IMR-90 (cell line): ENCODE measurements around the gene D2HGDH. TPM values are rescaled to one million over a fixed set of nuclear protein-coding genes. Genes with fewer than 3 reads are reported as not detected.

Experiments used
- ATAC-seq: fragments of 200-7000 bp; cut with Tn5 transposase; 2 replicates; pipeline ENCODE4 v1.9.1; 2020; ENCODE audit warnings: low read depth, mild to moderate bottlenecking, moderate library complexity
- BruUV-seq: library from RNA; stranded (reverse); fragments of 400-500 nt; replicated peaks from 2 replicates; lab custom pipeline; 2021; lab: Mats Ljungman, UMichigan
- CTCF ChIA-PET: fragments of 300-600 bp; formaldehyde crosslinking; extraction: SDS; loops from one replicate; lab custom pipeline; 2021; ENCODE audit warnings: antibody characterized with exemption; lab: Yijun Ruan, JAX
- POLR2A ChIA-PET: fragments of 300-600 bp; sonication (Branson Sonifier 250); formaldehyde crosslinking; loops from one replicate; lab custom pipeline; 2022; ENCODE audit warnings: antibody characterized with exemption; ENCODE audit not compliant: unreplicated experiment; lab: Charles Lee
- DNase-seq: peaks from one replicate; pipeline ENCODE4 v3.0.0; 2013
- H2AFZ ChIP-seq: replicated peaks from 2 replicates; pipeline ENCODE3; 2013; ENCODE audit warnings: low read length, mild to moderate bottlenecking; ENCODE audit not compliant: poor library complexity
- H2AK5ac ChIP-seq: 2 replicates; pipeline ENCODE4 v1.6.1; 2013; ENCODE audit warnings: low read depth, low read length, inconsistent platforms
- H2AK9ac ChIP-seq: replicated peaks from 2 replicates; pipeline ENCODE3; 2013; ENCODE audit warnings: mild to moderate bottlenecking, low read depth, low read length, moderate library complexity; ENCODE audit not compliant: poor library complexity
- H2BK120ac ChIP-seq: 2 replicates; pipeline ENCODE4 v1.6.1; 2013; ENCODE audit warnings: low read depth, low read length, inconsistent platforms
- H2BK15ac ChIP-seq: 3 replicates; pipeline ENCODE4 v1.6.1; 2013; ENCODE audit warnings: low read depth, low read length, inconsistent platforms
- H2BK20ac ChIP-seq: 2 replicates; pipeline ENCODE4 v1.6.1; 2013; ENCODE audit warnings: low read depth, mild to moderate bottlenecking, inconsistent platforms, low read length, moderate library complexity
- H2BK5ac ChIP-seq: 2 replicates; pipeline ENCODE4 v1.6.1; 2013; ENCODE audit warnings: mild to moderate bottlenecking, low read depth, low read length, inconsistent platforms; ENCODE audit not compliant: poor library complexity, severe bottlenecking
- H3K14ac ChIP-seq: replicated peaks from 2 replicates; pipeline ENCODE4 v1.6.1; 2013; ENCODE audit warnings: low read depth, low read length, inconsistent platforms
- H3K18ac ChIP-seq: 2 replicates; pipeline ENCODE4 v1.6.1; 2013; ENCODE audit warnings: low read depth, low read length, control low read depth
- H3K23ac ChIP-seq: 2 replicates; pipeline ENCODE4 v1.6.1; 2013; ENCODE audit warnings: low read depth, low read length, inconsistent platforms
- H3K27ac ChIP-seq: 2 replicates; pipeline ENCODE4 v1.5.1; 2013; ENCODE audit warnings: mild to moderate bottlenecking, control low read depth, low read length; ENCODE audit not compliant: insufficient read depth
- H3K27me3 ChIP-seq: 2 replicates; pipeline ENCODE4 v1.6.1; 2013; ENCODE audit warnings: low read length; ENCODE audit not compliant: control insufficient read depth, insufficient read depth
- H3K36me3 ChIP-seq: 2 replicates; pipeline ENCODE4 v1.6.1; 2013; ENCODE audit warnings: low read length, mixed read lengths; ENCODE audit not compliant: control insufficient read depth, insufficient read depth
- H3K4ac ChIP-seq: 2 replicates; pipeline ENCODE4 v1.6.1; 2013; ENCODE audit warnings: low read depth, low read length, inconsistent platforms
- H3K4me1 ChIP-seq: 2 replicates; pipeline ENCODE4 v1.6.1; 2013; ENCODE audit warnings: low read length, mixed read lengths; ENCODE audit not compliant: control insufficient read depth, insufficient read depth
- H3K4me2 ChIP-seq: 2 replicates; pipeline ENCODE4 v1.6.1; 2013; ENCODE audit warnings: low read depth, mild to moderate bottlenecking, control low read depth, low read length, moderate library complexity
- H3K4me3 ChIP-seq: 2 replicates; pipeline ENCODE4 v1.5.1; 2013; ENCODE audit warnings: low read depth, mild to moderate bottlenecking, control low read depth, low read length, moderate library complexity; ENCODE audit not compliant: insufficient read depth
- H3K56ac ChIP-seq: 2 replicates; pipeline ENCODE4 v1.6.1; 2013; ENCODE audit warnings: low read length, inconsistent platforms; ENCODE audit not compliant: insufficient read depth; ENCODE audit errors: extremely low read depth
- H3K79me1 ChIP-seq, 2 experiments: 2 replicates each; pipeline ENCODE4 v1.6.1; 2013; ENCODE audit warnings: low read length in 2 of 2, inconsistent platforms in 1 of 2, low read depth in 1 of 2
- H3K9ac ChIP-seq: 2 replicates; pipeline ENCODE4 v1.6.1; 2013; ENCODE audit warnings: low read depth, low read length, control low read depth
- H3K9me1 ChIP-seq: 2 replicates; pipeline ENCODE4 v1.6.1; 2013; ENCODE audit warnings: low read length, inconsistent platforms; ENCODE audit not compliant: insufficient read depth
- H3K9me3 ChIP-seq: 2 replicates; pipeline ENCODE4 v1.6.1; 2013; ENCODE audit warnings: low read length; ENCODE audit not compliant: control insufficient read depth, insufficient read depth
- H4K20me1 ChIP-seq: 2 replicates; pipeline ENCODE4 v1.6.1; 2013; ENCODE audit warnings: low read length, inconsistent platforms; ENCODE audit not compliant: insufficient read depth
- H4K5ac ChIP-seq: 2 replicates; pipeline ENCODE4 v1.6.1; 2013; ENCODE audit warnings: mild to moderate bottlenecking, low read depth, low read length, control low read depth
- H4K8ac ChIP-seq, 2 experiments: 2 replicates each; pipeline ENCODE4 v1.6.1; 2013; ENCODE audit warnings: low read depth in 2 of 2, low read length in 2 of 2, control low read depth in 1 of 2, inconsistent platforms in 1 of 2
- H4K91ac ChIP-seq: 2 replicates; pipeline ENCODE4 v1.6.1; 2013; ENCODE audit warnings: low read depth, low read length, inconsistent platforms; ENCODE audit not compliant: insufficient read depth
- BHLHE40 ChIP-seq: fragments of 150-350 bp; IDR thresholded peaks from 2 replicates; pipeline ENCODE4 v1.6.1; 2016; ENCODE audit warnings: mild to moderate bottlenecking, low read depth, low read length
- CEBPB ChIP-seq: IDR thresholded peaks from 2 replicates; pipeline ENCODE4 v1.6.1; 2012; ENCODE audit warnings: low read depth, low read length, improper control_type of control experiment
- CHD1 ChIP-seq: IDR thresholded peaks from 2 replicates; pipeline ENCODE4 v1.6.1; 2012; ENCODE audit warnings: low read depth, low read length, improper control_type of control experiment
- CTCF ChIP-seq: conservative IDR thresholded peaks from 2 replicates; pipeline ENCODE4 v1.5.1; 2012; ENCODE audit warnings: mild to moderate bottlenecking, low read depth, low read length, improper control_type of control experiment
- FOS ChIP-seq: fragments of 150-350 bp; IDR thresholded peaks from 2 replicates; pipeline ENCODE4 v1.6.1; 2016; ENCODE audit warnings: low read depth, low read length
- MAFK ChIP-seq: IDR thresholded peaks from 2 replicates; pipeline ENCODE4 v1.6.1; 2012; ENCODE audit warnings: low read depth, low read length, improper control_type of control experiment
- MAZ ChIP-seq: IDR thresholded peaks from 2 replicates; pipeline ENCODE4 v1.6.1; 2012; ENCODE audit warnings: low read depth, mild to moderate bottlenecking, low read length, improper control_type of control experiment, moderate library complexity, borderline replicate concordance
- MXI1 ChIP-seq: IDR thresholded peaks from 2 replicates; pipeline ENCODE4 v1.6.1; 2012; ENCODE audit warnings: low read depth, mild to moderate bottlenecking, low read length, moderate library complexity, borderline replicate concordance
- NFE2L2 ChIP-seq: fragments of 150-350 bp; IDR thresholded peaks from 2 replicates; pipeline ENCODE4 v1.6.1; 2016; ENCODE audit warnings: low read depth, mild to moderate bottlenecking, low read length
- POLR2A ChIP-seq: IDR thresholded peaks from 2 replicates; pipeline ENCODE4 v1.6.1; 2012; ENCODE audit warnings: mild to moderate bottlenecking, low read depth, low read length
- RAD21 ChIP-seq: IDR thresholded peaks from 2 replicates; pipeline ENCODE4 v1.6.1; 2012; ENCODE audit warnings: low read length, improper control_type of control experiment
- RCOR1 ChIP-seq: IDR thresholded peaks from 2 replicates; pipeline ENCODE4 v1.6.1; 2012; ENCODE audit warnings: mild to moderate bottlenecking, low read length, improper control_type of control experiment; ENCODE audit not compliant: insufficient replicate concordance
- RFX5 ChIP-seq: IDR thresholded peaks from 2 replicates; pipeline ENCODE4 v1.8.0; 2012; ENCODE audit warnings: low read depth, mild to moderate bottlenecking, low read length, moderate library complexity
- SMC3 ChIP-seq: fragments of 150-350 bp; IDR thresholded peaks from 2 replicates; pipeline ENCODE4 v1.6.1; 2016; ENCODE audit warnings: low read depth, mild to moderate bottlenecking, antibody characterized with exemption, low read length, moderate library complexity
- USF2 ChIP-seq: fragments of 150-350 bp; IDR thresholded peaks from 2 replicates; pipeline ENCODE4 v1.6.1; 2017; ENCODE audit warnings: mild to moderate bottlenecking, antibody characterized with exemption, low read length, low read depth
- WGBS, 2 experiments: methylation state at CpG; one replicate each; pipeline versions ENCODE4 v1.1.5 to v1.1.7; 2013; ENCODE audit warnings: missing lambda C conversion rate in 2 of 2; ENCODE audit not compliant: insufficient read length in 1 of 2; ENCODE audit errors: extremely low coverage in 2 of 2; 5-methylcytosine and 5-hydroxymethylcytosine counted together
- dilution Hi-C: fragments of 300-500 bp; cut with HindIII; formaldehyde crosslinking; loops from one replicate; pipeline ENCODE4 v1.14.3; 2018; ENCODE audit warnings: low sequenced_read_pairs; ENCODE audit not compliant: unreplicated experiment
- in situ Hi-C: fragments of 300-500 bp; cut with MboI; formaldehyde crosslinking; loops from 3 replicates; pipeline ENCODE4 v1.14.3; 2019; ENCODE audit warnings: low sequenced_read_pairs, inconsistent platforms, mixed read lengths
- intact Hi-C: fragments of 100-400 bp; cut with micrococcal nuclease; formaldehyde crosslinking; loops from 2 replicates; pipeline ENCODE4 v1.10.0; 2022
- polyA plus RNA-seq, 3 experiments: library from polyadenylated mRNA; depleted of rRNA; stranded (reverse); fragments of >200 nt; gene quantifications; 2 replicates each; pipeline ENCODE4 v1.2.3, GENCODE V29; 2012; ENCODE audit warnings: low replicate concordance in 1 of 3
- total RNA-seq: library from RNA; depleted of rRNA; stranded (reverse); fragments of >200 nt; gene quantifications from 2 replicates; pipeline ENCODE4 v1.2.3, GENCODE V29; 2012
- TF ChIP-seq, protein P1 (sequence below): fragments of 150-350 bp; IDR thresholded peaks from 2 replicates; pipeline ENCODE4 v1.6.1; 2016; ENCODE audit warnings: low read depth, mild to moderate bottlenecking, low read length, moderate library complexity, borderline replicate concordance

Gene D2HGDH
- total and polyA plus RNA-seq, 2 of the 4 experiments (the other 2 are of a cell fraction), result 6.3 to 22.1 TPM

- in situ Hi-C loops, result no loop called here
- DNase-seq, result no peak
- H4K91ac ChIP-seq, result no peak overlapping the region
- BruUV-seq, result no TSS peak
- H3K56ac ChIP-seq, result no peak overlapping the region
- H3K23ac ChIP-seq, result no peak overlapping the region
- H3K27ac ChIP-seq, result no peak overlapping the region
- no peak overlapping the region for H4K8ac ChIP-seq
- H3K9me1 ChIP-seq, result peaks cover 10% of the 10 kb centered on the region
- no peak overlapping the region for H3K4me3 ChIP-seq
- H4K20me1 ChIP-seq, result peaks cover 27% of the 10 kb centered on the region
- no peak overlapping the region for H3K18ac ChIP-seq
- no peak overlapping the region for H2AFZ ChIP-seq
- no peak overlapping the region for H3K9ac ChIP-seq
- no peak overlapping the region for H3K14ac ChIP-seq
- peak overlapping the region; percentile 37 for H2AK9ac ChIP-seq
- no peak overlapping the region for H4K5ac ChIP-seq
- ATAC-seq, result no peak
- no peaks in the 10 kb centered on the region for H3K27me3 ChIP-seq
- no peak overlapping the region for H2BK20ac ChIP-seq
- 0 out of 2 replicates have a peak, but pooled peaks cover 2% of the 10 kb centered on the region for H3K9me3 ChIP-seq
- dilution Hi-C loops, result no loop called here
- no peak for TF ChIP-seq RCOR1
- TF ChIP-seq CHD1, result no peak
- no peak for TF ChIP-seq CEBPB
- no peak for TF ChIP-seq POLR2A
- TF ChIP-seq CTCF, result no peak
- no peak for TF ChIP-seq FOS
- TF ChIP-seq RAD21, result no peak
- no peak for TF ChIP-seq NFE2L2
- TF ChIP-seq MAFK, result no peak
- no peak for TF ChIP-seq SMC3
- TF ChIP-seq MXI1, result no peak
- TF ChIP-seq USF2, result no peak
- no peak for TF ChIP-seq BHLHE40
- no peak for TF ChIP-seq RFX5
- TF ChIP-seq MAZ, result no peak
- TF ChIP-seq, protein P1, sequence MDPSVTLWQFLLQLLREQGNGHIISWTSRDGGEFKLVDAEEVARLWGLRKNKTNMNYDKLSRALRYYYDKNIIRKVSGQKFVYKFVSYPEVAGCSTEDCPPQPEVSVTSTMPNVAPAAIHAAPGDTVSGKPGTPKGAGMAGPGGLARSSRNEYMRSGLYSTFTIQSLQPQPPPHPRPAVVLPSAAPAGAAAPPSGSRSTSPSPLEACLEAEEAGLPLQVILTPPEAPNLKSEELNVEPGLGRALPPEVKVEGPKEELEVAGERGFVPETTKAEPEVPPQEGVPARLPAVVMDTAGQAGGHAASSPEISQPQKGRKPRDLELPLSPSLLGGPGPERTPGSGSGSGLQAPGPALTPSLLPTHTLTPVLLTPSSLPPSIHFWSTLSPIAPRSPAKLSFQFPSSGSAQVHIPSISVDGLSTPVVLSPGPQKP, result no peak
- no peak overlapping the region for H2BK5ac ChIP-seq
- no peak overlapping the region for H2BK15ac ChIP-seq
- WGBS, 2 experiments, result 96% methylated on average over 8 of the region's 28 CpGs; no CpG with 5 or more reads in 1 of the 2 experiments
- H3K4me1 ChIP-seq, result peaks cover 3% of the 10 kb centered on the region
- no peak overlapping the region for H2BK120ac ChIP-seq
- ChIA-PET POLR2A (no interaction called here), CTCF (no interaction called here)
- peaks cover 38% of the 10 kb centered on the region for H3K36me3 ChIP-seq
- intact Hi-C loops, result no loop called here
- no peak overlapping the region for H3K4me2 ChIP-seq
- H3K4ac ChIP-seq, result no peak overlapping the region
- H2AK5ac ChIP-seq, result no peak overlapping the region
- H3K79me1 ChIP-seq, result peaks cover 11 to 14% of the 10 kb centered on the region in 2 experiments
Observed at GRCh38 chr2:241742320-241742939, 8.0 kb downstream of the D2HGDH start.
